ENCODE results near the gene ATP5PB.

Gene ATP5PB

GRCh38 chr1:111448918-111449702 is at the start of gene ATP5PB, which contains the start of gene WDR77:
Gene ATP5PB (plus strand): TSS chr1:111449464. CDS start chr1:111449542, 78 bp downstream.
Gene WDR77 (minus strand): TSS chr1:111449256. CDS start chr1:111449169, 87 bp downstream.
- TF ChIP-seq CTCF (IDR thresholded peaks at IDR 0.05; ENCODE audit: low read depth, low read length) (no peak), POLR2A (IDR thresholded peaks at IDR 0.05; ENCODE audit: extremely low read depth, insufficient read length) (peak; percentile 43), MYC (IDR thresholded peaks at IDR 0.05; ENCODE audit: low read depth, low read length) (peak; percentile 86), MAX (IDR thresholded peaks at IDR 0.05; ENCODE audit: low read depth, low read length) (peak; percentile 95)
- peak within 1 kb of the TSS; percentile 88 for H3K4me3 ChIP-seq (ENCODE audit: low read depth, low read length)

GRCh38 chr1:111399792-111400610 is 49.3 kb upstream of the ATP5PB start:
- no peak overlapping the region for H3K4me3 ChIP-seq (ENCODE audit: low read depth, low read length)
- no peak for TF ChIP-seq MAX (IDR thresholded peaks at IDR 0.05; ENCODE audit: low read depth, low read length)
- TF ChIP-seq CTCF (IDR thresholded peaks at IDR 0.05; ENCODE audit: low read depth, low read length): peak; percentile 52
- peak; percentile 48 for DNase-seq (ENCODE audit: low read depth)

More at GRCh38 chr1:111448918-111449702, at the start of gene ATP5PB, which contains the start of gene WDR77:
- peak; percentile 97 for DNase-seq (ENCODE audit: low read depth)

GRCh38 chr1:111402083-111402482 is 47.2 kb upstream of the ATP5PB start:
- H3K4me3 ChIP-seq (ENCODE audit: low read depth, low read length): no peak overlapping the region
- TF ChIP-seq MYC (IDR thresholded peaks at IDR 0.05; ENCODE audit: low read depth, low read length): no peak
- TF ChIP-seq POLR2A (IDR thresholded peaks at IDR 0.05; ENCODE audit: extremely low read depth, insufficient read length): no peak
- no peak for TF ChIP-seq CTCF (IDR thresholded peaks at IDR 0.05; ENCODE audit: low read depth, low read length)
- TF ChIP-seq MAX (IDR thresholded peaks at IDR 0.05; ENCODE audit: low read depth, low read length): no peak
- DNase-seq (ENCODE audit: low read depth): no peak

GRCh38 chr1:111404588-111404987 is 44.7 kb upstream of the ATP5PB start:
- TF ChIP-seq MYC (IDR thresholded peaks at IDR 0.05; ENCODE audit: low read depth, low read length): no peak
- no peak for TF ChIP-seq MAX (IDR thresholded peaks at IDR 0.05; ENCODE audit: low read depth, low read length)
- no peak for TF ChIP-seq CTCF (IDR thresholded peaks at IDR 0.05; ENCODE audit: low read depth, low read length)
- no peak for TF ChIP-seq POLR2A (IDR thresholded peaks at IDR 0.05; ENCODE audit: extremely low read depth, insufficient read length)
- no peak for DNase-seq (ENCODE audit: low read depth)
- no peak overlapping the region for H3K4me3 ChIP-seq (ENCODE audit: low read depth, low read length)

GRCh38 chr1:111406321-111406768 is 42.9 kb upstream of the ATP5PB start:
- no peak for DNase-seq (ENCODE audit: low read depth)
- no peak for TF ChIP-seq CTCF (IDR thresholded peaks at IDR 0.05; ENCODE audit: low read depth, low read length)
- TF ChIP-seq MYC (IDR thresholded peaks at IDR 0.05; ENCODE audit: low read depth, low read length): no peak
- TF ChIP-seq MAX (IDR thresholded peaks at IDR 0.05; ENCODE audit: low read depth, low read length): no peak
- TF ChIP-seq POLR2A (IDR thresholded peaks at IDR 0.05; ENCODE audit: extremely low read depth, insufficient read length): no peak
- no peak overlapping the region for H3K4me3 ChIP-seq (ENCODE audit: low read depth, low read length)

Measured in NB4 (cell line).